Psoas muscle (tissue), 8 donors: Measurements from ENCODE around the gene PRSS21. TPM values are rescaled to one million over a fixed set of nuclear protein-coding genes. Genes with fewer than 3 reads are reported as not detected.

ENCODE experiments used
- ATAC-seq, 4 donors: fragments of 200-7000 bp; cut with Tn5 transposase; one replicate each; pipeline ENCODE4 v1.9.1; 2020; ENCODE audit warnings: moderate library complexity in 3 of 4, mild to moderate bottlenecking in 2 of 4
- DNase-seq, 2 donors: peaks; one replicate each; pipeline ENCODE4 v3.0.0-alpha.2; 2020
- H3K27ac ChIP-seq: fragments of 200-600 bp; one replicate; pipeline ENCODE4 v1.8.0; 2022
- H3K27me3 ChIP-seq, 3 donors: fragments of 200-600 bp in 1 of 3; one replicate each; pipeline versions ENCODE4 v1.6.1 to v1.8.0; 2013 to 2022; ENCODE audit warnings: low read length in 2 of 3, mild to moderate bottlenecking in 2 of 3, moderate library complexity in 1 of 3; ENCODE audit not compliant: insufficient read depth in 3 of 3
- H3K36me3 ChIP-seq, 2 donors: fragments of 200-600 bp in 1 of 2; one replicate each; pipeline versions ENCODE4 v1.6.1 to v1.8.0; 2013 to 2022; ENCODE audit warnings: low read depth in 1 of 2, mild to moderate bottlenecking in 1 of 2, moderate library complexity in 1 of 2; ENCODE audit not compliant: insufficient read depth in 1 of 2
- H3K4me1 ChIP-seq: fragments of 200-600 bp; one replicate; pipeline ENCODE4 v1.8.0; 2022
- H3K4me3 ChIP-seq: fragments of 200-600 bp; one replicate; pipeline ENCODE4 v1.8.0; 2022; ENCODE audit warnings: mild to moderate bottlenecking
- H3K9me3 ChIP-seq: fragments of 200-600 bp; one replicate; pipeline ENCODE4 v1.8.0; 2022
- WGBS, 3 donors: extraction: QIAGEN DNeasy Blood & Tissue Kit; methylation state at CpG; one replicate each; pipeline versions ENCODE4 v1.1.6 to v1.1.7; 2013; 5-methylcytosine and 5-hydroxymethylcytosine counted together
- intact Hi-C, 2 donors: fragments of 100-400 bp; cut with DNase I; formaldehyde crosslinking; loops; one replicate each; pipeline versions ENCODE4 v1.11.0 to v1.14.2; 2022
- polyA plus RNA-seq, 3 donors: library from polyadenylated mRNA; stranded (reverse); fragments of 200-250 nt; gene quantifications; one replicate each; pipeline ENCODE4 v1.2.3, GENCODE V29; 2013
- total RNA-seq, 4 donors: library from RNA; stranded (reverse); fragmentation: NEBNext Ultra II Directional in 2 of 4; extraction: Animal tissue kit (Norgen Biotek cat#: 25700) in 2 of 4; gene quantifications; one replicate each; pipeline versions ENCODE4 v1.2.1 to v1.2.4, GENCODE V29; 2021 to 2023
- TF ChIP-seq, protein P1 (sequence below): fragments of 200-600 bp; IDR thresholded peaks from one replicate; pipeline ENCODE4 v1.8.0; 2022; ENCODE audit warnings: antibody characterized with exemption
- donor health status: healthy with polysubstance abuse.
- donor health status: DM: no; HTN: no; CAD: no; lungs with moderate emphysema.
- donor health status: Bipolar disorder and iron deficiency.
- donor health status: healthy.
- donor health status: DM: yes; HTN: yes; CAD: no.
- donor health status: DM: no; HTN: no; CAD: no.
- donor health status: DM: no; HTN: no; CAD: no.
- donor health status: DM: yes; HTN: yes; CAD: no.

PRSS21 gene
- total and polyA plus RNA-seq, 7 donors = 0.05 to 0.20 (median 0.10) TPM; not detected in 4

DNA sequence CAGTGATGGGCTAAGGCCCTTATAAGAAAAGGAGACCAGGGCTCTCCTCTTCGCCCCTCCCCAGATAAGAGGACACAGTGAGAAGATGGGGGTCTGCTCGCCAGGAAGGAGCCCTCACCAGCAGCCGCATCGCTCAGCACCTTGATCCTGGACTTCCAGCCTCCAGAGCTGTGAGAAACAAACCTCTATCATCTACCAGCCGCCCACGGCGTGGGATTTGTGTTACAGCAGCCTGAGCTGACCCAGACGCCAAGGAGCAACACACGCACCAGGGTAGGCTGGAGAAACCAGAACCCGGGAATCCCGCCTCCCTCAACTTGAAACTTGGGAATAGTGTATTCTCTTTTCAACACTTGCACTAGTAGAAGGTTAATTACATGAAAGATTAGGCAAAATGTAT, 8.9 kb downstream of the PRSS21 start:
- DNase-seq = peak in 1 of 2 donors; percentile 30
- intact Hi-C loops = no loop called here
- TF ChIP-seq, protein P1, sequence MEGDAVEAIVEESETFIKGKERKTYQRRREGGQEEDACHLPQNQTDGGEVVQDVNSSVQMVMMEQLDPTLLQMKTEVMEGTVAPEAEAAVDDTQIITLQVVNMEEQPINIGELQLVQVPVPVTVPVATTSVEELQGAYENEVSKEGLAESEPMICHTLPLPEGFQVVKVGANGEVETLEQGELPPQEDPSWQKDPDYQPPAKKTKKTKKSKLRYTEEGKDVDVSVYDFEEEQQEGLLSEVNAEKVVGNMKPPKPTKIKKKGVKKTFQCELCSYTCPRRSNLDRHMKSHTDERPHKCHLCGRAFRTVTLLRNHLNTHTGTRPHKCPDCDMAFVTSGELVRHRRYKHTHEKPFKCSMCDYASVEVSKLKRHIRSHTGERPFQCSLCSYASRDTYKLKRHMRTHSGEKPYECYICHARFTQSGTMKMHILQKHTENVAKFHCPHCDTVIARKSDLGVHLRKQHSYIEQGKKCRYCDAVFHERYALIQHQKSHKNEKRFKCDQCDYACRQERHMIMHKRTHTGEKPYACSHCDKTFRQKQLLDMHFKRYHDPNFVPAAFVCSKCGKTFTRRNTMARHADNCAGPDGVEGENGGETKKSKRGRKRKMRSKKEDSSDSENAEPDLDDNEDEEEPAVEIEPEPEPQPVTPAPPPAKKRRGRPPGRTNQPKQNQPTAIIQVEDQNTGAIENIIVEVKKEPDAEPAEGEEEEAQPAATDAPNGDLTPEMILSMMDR = no peak

DNA sequence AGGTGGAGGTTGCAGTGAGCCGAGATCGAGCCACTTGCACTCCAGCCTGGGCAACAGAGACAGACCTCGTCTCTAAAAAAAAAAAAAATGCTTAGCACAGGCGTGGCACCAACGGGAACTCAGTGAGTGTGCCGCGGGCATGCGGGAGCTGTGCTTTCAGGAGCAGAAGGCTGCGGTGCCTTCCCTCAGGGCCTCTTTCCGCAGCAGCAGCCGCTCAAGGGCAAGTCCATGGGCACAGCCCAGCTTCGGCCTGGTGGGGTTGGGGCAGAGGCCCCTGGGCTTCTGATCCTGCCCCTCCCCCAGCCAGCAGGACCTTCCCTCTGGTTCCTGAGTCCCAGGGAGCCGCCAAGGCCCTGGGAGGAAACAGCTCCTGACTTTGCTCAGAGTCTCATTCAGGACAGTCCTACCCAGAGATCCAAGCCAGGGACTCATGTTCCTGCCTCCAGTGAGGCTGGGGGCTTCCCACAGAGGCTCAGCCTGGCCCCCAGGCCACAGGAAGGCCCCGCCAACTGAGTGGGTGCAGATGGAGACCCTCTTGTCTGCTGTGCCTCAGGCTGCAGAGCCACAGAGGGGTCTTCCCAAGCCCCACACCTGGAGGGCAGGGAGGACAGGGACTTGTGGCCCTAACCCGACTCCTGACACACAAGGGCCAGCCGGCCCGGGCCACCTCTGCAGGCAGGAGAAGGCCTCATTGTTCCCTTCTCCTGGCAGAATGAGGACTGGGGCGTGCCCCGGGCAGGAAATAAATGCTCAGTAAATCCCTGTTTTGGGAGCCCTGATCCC, 9.7 kb downstream of the PRSS21 start:
- Histone ChIP-seq H3K27ac (no peak overlapping the region), H3K4me3 (no peak overlapping the region), H3K27me3 (peaks cover 0 to 22% (median 3%) of the 10 kb centered on the region in 3 donors), H3K4me1 (no peaks in the 10 kb centered on the region), H3K9me3 (no peaks in the 10 kb centered on the region), H3K36me3 (no peaks in the 10 kb centered on the region)
- TF ChIP-seq, protein P1 = no peak
- no peak for ATAC-seq
- 59 to 65% (median 63%) methylated on average over 18 to 19 of the region's 19 CpGs for WGBS, 3 donors
- intact Hi-C loops = no loop called here
- DNase-seq = peak in 1 of 2 donors; percentile 21

More for the DNA sequence above, 8.9 kb downstream of the PRSS21 start:
- H3K9me3 ChIP-seq = no peaks in the 10 kb centered on the region
- peaks cover 0 to 17% (median 3%) of the 10 kb centered on the region in 3 donors for H3K27me3 ChIP-seq
- 53 to 65% (median 63%) methylated on average over 11 of the region's 11 CpGs for WGBS, 3 donors
- H3K4me1 ChIP-seq = no peaks in the 10 kb centered on the region
- H3K4me3 ChIP-seq = no peak overlapping the region
- no peak overlapping the region for H3K27ac ChIP-seq
- no peaks in the 10 kb centered on the region for H3K36me3 ChIP-seq
- no peak for ATAC-seq

DNA sequence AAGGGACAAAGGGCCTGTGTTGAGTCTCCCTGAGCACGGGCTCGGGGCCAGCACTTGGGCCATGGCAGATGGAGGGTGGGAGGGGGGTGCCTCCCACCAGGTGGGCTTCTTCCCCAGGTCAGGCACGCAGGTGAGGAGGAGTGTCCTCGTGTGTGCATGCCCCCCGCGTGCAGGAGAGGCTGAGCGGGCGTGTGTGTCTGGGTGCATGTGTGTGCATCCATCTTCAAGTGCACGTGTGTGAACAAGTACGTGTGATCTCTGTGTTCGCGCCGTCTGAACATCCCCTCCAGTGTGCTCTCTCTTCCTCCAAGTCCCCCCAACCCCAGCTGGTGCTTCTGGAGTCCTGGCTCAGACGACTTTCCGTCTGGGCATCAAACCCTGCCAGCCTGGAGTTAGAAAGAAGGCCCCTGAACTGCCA, 10.3 kb downstream of the PRSS21 start:
- Histone ChIP-seq H3K27me3 (peaks cover 0 to 24% (median 3%) of the 10 kb centered on the region in 3 donors), H3K4me1 (no peaks in the 10 kb centered on the region), H3K36me3 (no peaks in the 10 kb centered on the region), H3K4me3 (no peak overlapping the region), H3K27ac (no peak overlapping the region), H3K9me3 (no peaks in the 10 kb centered on the region)
- peak in 1 of 2 donors; percentile 14 for DNase-seq
- 61 to 70% (median 63%) methylated on average over 14 to 15 of the region's 15 CpGs for WGBS, 3 donors
- intact Hi-C loops = no loop called here
- no peak for ATAC-seq
- TF ChIP-seq, protein P1 = no peak

DNA sequence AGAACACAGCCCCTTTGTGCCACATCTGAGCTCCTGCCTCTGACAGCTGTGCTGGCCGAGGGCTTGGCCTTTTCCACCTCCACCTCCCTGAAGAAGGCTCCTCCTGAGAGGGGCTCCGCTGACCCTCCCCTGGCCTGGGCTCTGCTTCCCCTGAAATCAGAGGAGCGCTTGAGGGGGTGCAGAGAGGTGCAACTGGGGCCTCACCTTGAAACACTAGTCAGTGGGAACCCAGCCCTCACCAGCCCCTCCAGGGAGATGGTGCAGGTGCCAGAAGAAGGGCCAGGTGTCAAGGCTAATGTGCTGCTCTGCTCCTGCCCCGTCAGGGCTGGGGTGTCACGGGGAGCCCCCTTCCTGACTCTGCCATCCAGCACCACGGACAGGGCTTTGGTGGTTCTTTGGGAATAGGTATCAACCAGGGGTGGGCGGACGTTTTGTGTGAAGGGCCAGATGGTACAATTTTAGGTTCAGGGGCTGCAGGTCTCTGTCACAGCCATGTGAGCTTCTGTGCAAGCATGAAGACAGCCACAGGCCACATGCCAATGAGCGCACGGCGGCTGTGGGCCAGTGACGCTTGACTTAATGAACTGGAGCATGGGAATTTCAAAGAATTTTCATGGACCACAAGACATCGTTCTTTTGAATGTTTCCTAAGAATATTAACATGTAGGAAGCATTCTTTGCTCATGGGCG, 10.9 kb downstream of the PRSS21 start:
- Histone ChIP-seq H3K27me3 (peaks cover 0 to 28% (median 3%) of the 10 kb centered on the region in 3 donors), H3K4me3 (no peak overlapping the region), H3K4me1 (no peaks in the 10 kb centered on the region), H3K27ac (no peak overlapping the region), H3K36me3 (no peaks in the 10 kb centered on the region), H3K9me3 (no peaks in the 10 kb centered on the region)
- intact Hi-C loops = no loop called here
- 59 to 62% (median 60%) methylated on average over 14 of the region's 14 CpGs for WGBS, 3 donors
- TF ChIP-seq, protein P1 = no peak
- ATAC-seq (no peak), DNase-seq (peak in 1 of 2 donors; percentile 30)
